ENCODE measurements around the gene NES. TPM values are rescaled to one million over a fixed set of nuclear protein-coding genes. Genes with fewer than 3 reads are reported as not detected.

NES gene
- total and polyA plus RNA-seq, 2 of the 8 experiments (the other 6 are each of a cell fraction or from before 2014, with no cell fraction given): 13.3 to 135 TPM

- no peak overlapping the region for H3K4me3 ChIP-seq (ENCODE audit: extremely low read depth in 1 of 4, insufficient read depth in 2 of 4, low read depth in 3 of 4, low read length in 4 of 4)
- no peak overlapping the region for H2BK12ac ChIP-seq (ENCODE audit: low read depth, low read length)
- no peak overlapping the region for H3K56ac ChIP-seq (replicated peaks; ENCODE audit: insufficient read length, low read depth, low read length)
- H3K18ac ChIP-seq (ENCODE audit: extremely low read depth, low read length): no peak overlapping the region
- no peak overlapping the region for H3K4ac ChIP-seq (replicated peaks; ENCODE audit: insufficient read length, low read depth, low read length)
- H3K23ac ChIP-seq (ENCODE audit: insufficient read length): no peak overlapping the region
- no peak for DNase-seq (ENCODE audit: low read depth in 1 of 2, low spot score in 2 of 2)
- ChIA-PET CTCF (ENCODE audit: partially characterized antibody) (interaction anchor here (65.2 to 66.0 kb wide), 2 partner anchors 12 to 30 kb away, joined by 4284 read pairs; partner anchors contain the start of genes CRABP2, ISG20L2, METTL25B and NES), POLR2A (ENCODE audit: partially characterized antibody) (interaction anchor here (0.6 to 3.5 kb wide), 5 partner anchors 10 to 52 kb away, joined by 3 to 14 read pairs (median 4); partner anchors contain the start of genes ISG20L2 and METTL25B)
- no peak for FAIRE-seq
- H3K14ac ChIP-seq (ENCODE audit: insufficient read length): no peak overlapping the region
- no peaks in the 10 kb centered on the region for H3K9me3 ChIP-seq (ENCODE audit: insufficient read depth in 2 of 2, low read depth in 1 of 2, low read length in 1 of 2)
- H3K4me2 ChIP-seq (ENCODE audit: insufficient read depth in 1 of 2, low read depth in 2 of 2, low read length in 2 of 2): no peak overlapping the region
- no peak overlapping the region for H4K5ac ChIP-seq (ENCODE audit: insufficient read length, low read depth, low read length)
- peaks cover 4 to 12% (median 9%) of the 10 kb centered on the region in 4 experiments; a peak in 7 of 8 replicates for H3K36me3 ChIP-seq (ENCODE audit: control insufficient read depth in 2 of 4, insufficient read depth in 4 of 4, low read length in 3 of 4)
- 75% methylated on average over 4 of the region's 4 CpGs; no CpG with 5 or more reads in 1 of the 2 experiments for WGBS, 2 experiments (ENCODE audit: extremely low coverage in 1 of 2, insufficient coverage in 1 of 2, insufficient read length in 1 of 2, insufficient replicate concordance in 2 of 2, low coverage in 1 of 2, low lambda C conversion rate in 2 of 2, missing lambda C conversion rate in 1 of 2)
- peaks cover 0 to 3% of the 10 kb centered on the region in 2 experiments; a peak in 1 of 4 replicates for H3K79me2 ChIP-seq (ENCODE audit: control insufficient read depth in 1 of 2, insufficient read depth in 2 of 2, low read length in 2 of 2)
- H2BK120ac ChIP-seq (replicated peaks; ENCODE audit: low read depth, low read length): no peak overlapping the region
- peaks cover 2 to 3% of the 10 kb centered on the region in 2 experiments for H4K20me1 ChIP-seq (replicated peaks in 1 of 2; ENCODE audit: control insufficient read depth in 1 of 2, insufficient read depth in 2 of 2, low read length in 2 of 2)
- H2AK5ac ChIP-seq (ENCODE audit: low read depth, low read length): no peak overlapping the region
- no peak overlapping the region for H4K91ac ChIP-seq (replicated peaks; ENCODE audit: insufficient read length, low read length)
- H3K27me3 ChIP-seq (replicated peaks in 1 of 4; ENCODE audit: control insufficient read depth in 3 of 4, extremely low read depth in 1 of 4, insufficient read depth in 3 of 4, low read length in 3 of 4): no peaks in the 10 kb centered on the region
- H3K4me1 ChIP-seq (replicated peaks in 1 of 4; ENCODE audit: control insufficient read depth in 3 of 4, insufficient read depth in 4 of 4, low read length in 3 of 4): peaks cover 2 to 7% (median 4%) of the 10 kb centered on the region in 4 experiments; a peak in 4 of 7 replicates
- no peak overlapping the region for H2BK20ac ChIP-seq (ENCODE audit: low read length)
- no peak overlapping the region for H2BK15ac ChIP-seq (ENCODE audit: low read length)
- no peak overlapping the region; a peak in 1 of 7 replicates for H3K9ac ChIP-seq (replicated peaks in 1 of 4; ENCODE audit: extremely low read depth in 1 of 4, low read depth in 3 of 4, low read length in 3 of 4)
- TF ChIP-seq TBP (IDR thresholded peaks at IDR 0.05; ENCODE audit: low read depth, low read length) (no peak), RBBP5 (IDR thresholded peaks at IDR 0.05; ENCODE audit: borderline replicate concordance, low read depth, low read length) (no peak), KDM5A (IDR thresholded peaks at IDR 0.05; ENCODE audit: low read length) (no peak), RNF2 (IDR thresholded peaks at IDR 0.05; ENCODE audit: borderline replicate concordance, low read depth, low read length, missing control alignments, poor library complexity, severe bottlenecking) (no peak), BCL11A (IDR thresholded peaks at IDR 0.05; ENCODE audit: low read depth in 2 of 2, low read length in 2 of 2) (no peak)
- H3K23me2 ChIP-seq (ENCODE audit: low read depth, low read length): no peaks in the 10 kb centered on the region
- H2AFZ ChIP-seq (ENCODE audit: low read length): no peak overlapping the region
- H3K79me1 ChIP-seq (ENCODE audit: low read depth, low read length): no peaks in the 10 kb centered on the region
- no peak overlapping the region for H2BK5ac ChIP-seq (ENCODE audit: low read depth, low read length)
- no peak overlapping the region for H4K8ac ChIP-seq (ENCODE audit: extremely low read depth, insufficient read depth, low read length)
- H3K27ac ChIP-seq (ENCODE audit: low read depth, low read length): no peak overlapping the region
Observed at GRCh38 chr1:156717351-156717750, 40.1 kb upstream of the NES start.
